Non-pigmented ciliary epithelial cell (primary cell): Measurements from ENCODE around the gene IFI44L.

Experiments used
- DNase-seq: peaks from one replicate; pipeline ENCODE4 v3.0.0-alpha.2; 2010; ENCODE audit warnings: low read depth

Gene IFI44L

GRCh38 chr1:78641558-78641957, 21.3 kb downstream of the IFI44L start:
- no peak for DNase-seq

- no peak for DNase-seq
Observed at GRCh38 chr1:78645723-78646122, 25.5 kb downstream of the IFI44L start.

DNA sequence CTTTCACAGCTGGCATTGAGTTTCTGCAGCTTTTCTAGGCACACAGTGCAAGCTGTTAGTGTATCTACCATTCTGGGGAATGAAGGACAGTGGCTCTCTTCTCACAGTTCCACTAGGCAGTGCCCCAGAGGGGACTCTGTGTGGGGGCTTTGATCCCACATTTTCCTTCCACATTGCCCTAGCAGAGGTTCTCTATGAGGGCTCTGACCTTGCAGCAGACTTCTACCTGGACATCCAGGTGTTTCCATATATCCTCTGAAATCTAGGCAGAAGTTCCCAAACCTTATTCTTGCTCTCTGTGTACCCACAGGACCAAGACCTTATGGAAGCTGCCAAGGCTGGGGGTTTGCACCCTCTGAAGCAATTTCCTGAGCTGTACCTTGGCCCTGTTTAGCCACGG, 27.0 kb downstream of the IFI44L start:
- no peak for DNase-seq

DNA sequence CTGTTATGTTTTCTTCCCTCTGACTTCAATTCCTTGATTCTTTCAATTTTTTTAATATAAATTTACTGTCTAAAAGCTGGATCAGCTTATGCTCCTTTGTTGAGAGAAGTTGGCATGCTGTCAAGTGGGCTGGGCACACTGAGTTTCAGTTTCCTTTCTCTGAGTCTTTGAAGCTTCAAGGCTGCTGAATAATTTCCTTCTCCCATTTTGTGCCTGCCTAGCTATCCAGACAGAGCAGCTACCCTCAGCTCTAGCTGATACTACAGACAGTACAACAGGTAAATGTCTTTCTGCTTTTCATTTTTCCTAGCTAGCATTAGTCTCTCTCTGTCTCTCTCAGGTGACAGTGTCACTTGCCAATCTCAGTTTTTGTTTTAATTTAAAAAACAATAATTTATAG, 29.4 kb downstream of the IFI44L start, which contains the start of gene IFI44:
Gene IFI44 (plus strand): TSS at position 204 of the 400 bp plus-strand sequence. CDS start 365 bp downstream, outside the sequence.
- DNase-seq = peak; percentile 68

- no peak for DNase-seq
Observed at GRCh38 chr1:78650114-78650660, 29.9 kb downstream of the IFI44L start.

GRCh38 chr1:78651241-78651640, 31.0 kb downstream of the IFI44L start:
- peak; percentile 10 for DNase-seq

GRCh38 chr1:78652019-78652560, 31.8 kb downstream of the IFI44L start:
- DNase-seq = no peak

GRCh38 chr1:78658901-78659300, 38.7 kb downstream of the IFI44L start:
- DNase-seq = no peak

DNA sequence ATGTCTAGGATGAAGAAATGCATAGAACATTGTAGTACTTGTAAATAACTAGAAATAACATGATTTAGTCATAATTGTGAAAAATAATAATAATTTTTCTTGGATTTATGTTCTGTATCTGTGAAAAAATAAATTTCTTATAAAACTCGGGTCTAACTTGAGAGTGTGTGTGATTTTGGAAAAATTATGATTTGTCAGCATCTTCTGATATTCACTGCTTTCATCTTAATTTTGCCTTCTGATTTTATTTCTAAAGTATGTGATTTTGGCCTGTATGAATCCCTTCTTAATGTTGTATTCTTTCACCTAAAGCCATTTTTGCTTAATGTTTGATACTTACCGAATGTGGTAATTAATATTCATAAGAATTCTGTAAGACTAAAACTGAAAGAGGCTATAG, 43.7 kb downstream of the IFI44L start:
- no peak for DNase-seq

DNA sequence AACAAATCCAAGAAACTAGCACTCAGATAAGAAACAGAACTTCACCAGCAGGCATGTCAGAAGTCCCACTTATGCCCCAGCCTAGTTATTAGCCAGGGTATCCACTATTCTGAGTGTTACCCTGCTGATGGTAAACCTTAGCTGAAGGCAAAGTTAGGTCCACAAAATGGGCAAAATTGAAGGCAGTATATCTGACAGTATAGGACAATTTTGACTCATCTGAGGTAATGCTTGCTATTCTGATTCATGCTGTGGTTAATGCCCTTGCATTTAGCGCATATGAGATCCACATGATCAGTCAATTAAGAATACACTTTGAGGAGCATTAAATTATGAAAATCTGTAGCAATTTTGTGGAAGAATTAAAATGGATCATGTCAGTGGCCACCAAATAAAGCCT, 44.5 kb downstream of the IFI44L start:
- DNase-seq = no peak

DNA sequence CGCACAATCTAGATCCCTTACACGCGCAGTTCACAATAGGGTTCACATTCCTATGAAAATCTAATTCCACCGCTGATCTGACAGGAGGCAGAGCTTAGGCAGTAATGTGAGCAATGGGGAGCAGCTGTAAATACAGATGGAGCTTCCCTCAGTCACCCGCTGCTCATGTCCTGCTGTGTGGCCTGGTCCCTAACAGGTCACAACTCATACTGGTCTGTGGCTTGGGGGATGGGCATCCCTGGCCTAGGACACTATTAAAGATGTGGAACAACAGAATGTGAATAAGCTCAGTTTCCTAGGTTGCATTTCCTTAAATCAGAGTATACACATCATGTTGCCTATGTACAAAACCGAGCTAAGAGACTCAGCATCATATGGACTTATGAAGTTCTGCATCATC, 45.6 kb downstream of the IFI44L start:
- DNase-seq = no peak

GRCh38 chr1:78667939-78668338, 47.7 kb downstream of the IFI44L start:
- DNase-seq = no peak

GRCh38 chr1:78668427-78668826, 48.2 kb downstream of the IFI44L start:
- no peak for DNase-seq

GRCh38 chr1:78672428-78672827, 52.2 kb downstream of the IFI44L start:
- DNase-seq = no peak

DNA sequence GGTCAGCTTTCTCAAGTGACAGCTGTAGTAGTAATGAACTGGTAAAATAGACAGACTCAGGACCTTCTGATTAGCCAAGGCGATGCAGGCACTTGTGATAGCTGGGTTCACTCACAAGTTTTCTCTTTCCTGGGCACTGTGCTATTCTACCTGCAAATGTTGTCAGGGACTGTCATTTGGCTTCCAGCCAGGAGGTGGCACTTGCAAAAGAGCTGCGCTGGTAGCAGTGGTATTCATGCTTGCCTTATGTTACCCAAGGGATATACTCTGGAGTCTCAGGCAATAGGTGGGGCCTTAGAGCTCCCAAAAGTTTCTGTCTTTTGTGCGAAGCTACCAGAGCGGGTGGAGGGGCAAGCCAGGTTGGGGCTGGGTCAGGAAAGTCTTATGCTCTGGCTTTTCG, 52.9 kb downstream of the IFI44L start:
- no peak for DNase-seq

DNA sequence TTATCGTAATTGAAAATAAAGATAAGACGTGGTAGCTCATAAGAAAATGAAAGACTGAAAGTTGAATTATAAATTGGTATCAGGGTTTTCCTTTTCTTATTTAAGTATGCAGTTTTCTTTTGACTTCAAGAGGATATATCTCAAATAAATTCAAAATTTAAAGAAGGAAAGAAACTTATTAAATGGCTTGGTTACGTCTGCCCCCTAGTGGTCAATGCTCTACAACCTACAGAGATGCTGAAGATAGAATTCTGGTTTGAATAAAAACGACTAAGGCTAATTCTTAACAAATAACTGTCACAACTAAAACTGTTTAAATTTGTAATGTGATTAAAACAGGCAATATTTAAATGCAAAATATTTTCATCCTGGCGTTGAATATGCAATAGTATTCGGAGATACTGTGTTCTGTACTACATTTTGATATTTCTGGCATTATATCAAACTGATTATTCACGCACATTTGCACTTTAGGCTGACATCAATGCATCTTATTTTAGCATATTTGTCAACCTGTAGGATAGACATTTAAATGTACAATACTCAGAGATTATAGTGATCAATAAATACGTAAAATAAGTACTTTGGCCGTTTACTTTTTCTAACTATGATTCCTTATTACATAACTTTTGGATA, 56.2 kb downstream of the IFI44L start:
- DNase-seq = peak; percentile 43

DNA sequence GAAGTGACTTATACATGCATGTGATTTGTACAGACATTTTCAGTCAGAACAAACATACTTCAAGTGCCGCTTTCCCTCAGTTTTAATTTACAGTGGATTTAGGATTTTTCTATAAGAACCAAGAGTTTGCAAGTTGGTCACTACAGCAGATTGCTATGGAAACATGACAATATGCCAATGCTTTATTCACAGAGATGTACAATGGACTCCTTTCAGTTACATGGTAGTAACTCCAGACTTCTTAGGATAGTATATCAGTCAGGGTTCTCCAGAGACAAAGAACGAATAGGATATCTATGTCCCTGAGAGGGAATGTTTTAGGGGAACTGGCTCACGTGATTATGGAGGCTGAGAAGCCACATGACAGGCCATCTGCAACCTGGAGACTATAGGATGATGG, 56.7 kb downstream of the IFI44L start:
- no peak for DNase-seq

GRCh38 chr1:78677788-78678187, 57.5 kb downstream of the IFI44L start:
- DNase-seq = no peak

GRCh38 chr1:78678324-78678723, 58.1 kb downstream of the IFI44L start:
- DNase-seq = no peak

- DNase-seq = no peak
Observed at GRCh38 chr1:78681265-78681664, 61.0 kb downstream of the IFI44L start.

DNA sequence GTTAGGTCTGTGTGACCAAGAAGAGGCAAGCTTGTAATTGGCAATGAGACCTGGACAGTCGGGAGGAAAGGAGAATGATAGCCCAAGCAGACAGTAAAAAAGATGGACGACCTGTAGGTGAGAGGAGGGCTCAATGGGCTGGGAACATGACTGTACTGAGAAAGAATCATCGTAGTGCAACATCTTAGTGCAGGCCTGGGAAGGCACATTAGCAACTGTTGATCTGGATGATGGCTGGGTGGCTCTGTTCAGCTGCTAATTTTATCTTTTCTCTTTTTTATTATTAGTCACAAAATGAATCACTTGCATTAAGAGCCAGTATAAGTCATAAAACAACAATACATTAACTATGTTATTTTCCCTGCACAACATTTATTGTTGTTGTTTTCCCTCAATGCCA, 62.2 kb downstream of the IFI44L start:
- DNase-seq = no peak

- no peak for DNase-seq
Observed at GRCh38 chr1:78683079-78683478, 62.8 kb downstream of the IFI44L start.

DNA sequence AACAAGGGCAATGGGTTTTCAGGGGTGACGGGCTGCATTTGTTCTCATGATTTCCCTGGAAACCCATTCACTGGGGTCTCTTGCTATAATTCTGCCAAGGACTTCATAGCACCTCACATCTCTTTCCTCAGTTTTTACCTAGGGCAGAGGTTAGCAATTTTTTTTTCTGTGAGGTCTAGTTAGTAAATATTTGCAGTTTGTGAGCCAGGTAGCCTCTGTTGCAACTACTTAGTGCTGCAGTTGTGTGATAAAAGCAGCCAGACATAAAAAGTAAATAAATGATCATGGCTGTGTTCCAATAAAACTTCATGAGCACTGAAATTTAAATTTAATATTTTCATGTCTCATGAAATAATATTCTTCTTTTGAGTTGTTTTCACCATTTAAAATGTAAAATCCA, 67.1 kb downstream of the IFI44L start:
- DNase-seq = no peak

DNA sequence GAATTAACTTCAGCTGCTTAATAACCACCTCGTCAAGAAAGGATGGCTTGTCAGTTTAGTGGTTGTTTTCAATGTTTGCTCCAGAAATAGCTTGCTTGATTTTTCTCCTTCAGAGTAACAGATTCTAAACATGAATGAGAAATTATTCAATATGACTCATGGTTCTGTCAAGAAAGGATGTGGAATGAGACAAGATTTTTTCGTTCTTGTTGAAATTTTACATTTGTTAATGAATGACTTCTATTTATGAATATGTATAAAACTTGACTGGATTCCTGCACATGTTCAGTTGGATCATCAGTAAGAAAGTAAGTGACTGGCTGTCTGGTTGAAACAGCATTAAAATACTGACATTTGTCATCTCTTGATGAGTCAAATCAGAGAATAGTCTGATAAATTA, 67.7 kb downstream of the IFI44L start:
- no peak for DNase-seq
